B cell (primary cell): ENCODE data around the gene DPPA2.

Experiments
- EZH2 ChIP-seq: IDR thresholded peaks from 2 replicates; pipeline ENCODE4 v1.6.1; 2012; ENCODE audit warnings: borderline replicate concordance, low read depth, mild to moderate bottlenecking, moderate library complexity, low read length; ENCODE audit not compliant: insufficient read depth, poor library complexity, severe bottlenecking
- TF ChIP-seq, protein P1 (sequence below): fragments of 200-600 bp; IDR thresholded peaks from one replicate; pipeline ENCODE4 v1.8.0; 2022; ENCODE audit warnings: antibody characterized with exemption, mild to moderate bottlenecking

DNA sequence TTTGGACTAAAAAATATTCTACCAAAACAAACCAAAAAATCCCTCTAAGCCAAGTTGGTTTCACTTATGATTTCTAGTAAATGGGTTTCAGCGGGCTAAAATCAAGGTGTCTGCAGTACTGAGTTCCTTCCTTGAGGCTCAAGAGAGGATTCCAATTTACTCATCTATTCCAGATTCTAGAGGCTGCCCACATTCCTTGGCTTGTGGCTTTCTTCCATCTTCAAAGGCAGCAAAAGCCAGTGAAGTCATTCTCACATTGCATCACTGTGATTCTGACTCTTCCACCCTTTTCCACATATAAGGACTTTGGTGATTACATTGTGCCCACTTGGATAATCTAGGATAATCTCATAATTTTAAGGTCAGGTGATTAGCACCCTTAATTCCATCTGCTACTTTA, 48.1 kb downstream of the DPPA2 start:
- TF ChIP-seq, protein P1, sequence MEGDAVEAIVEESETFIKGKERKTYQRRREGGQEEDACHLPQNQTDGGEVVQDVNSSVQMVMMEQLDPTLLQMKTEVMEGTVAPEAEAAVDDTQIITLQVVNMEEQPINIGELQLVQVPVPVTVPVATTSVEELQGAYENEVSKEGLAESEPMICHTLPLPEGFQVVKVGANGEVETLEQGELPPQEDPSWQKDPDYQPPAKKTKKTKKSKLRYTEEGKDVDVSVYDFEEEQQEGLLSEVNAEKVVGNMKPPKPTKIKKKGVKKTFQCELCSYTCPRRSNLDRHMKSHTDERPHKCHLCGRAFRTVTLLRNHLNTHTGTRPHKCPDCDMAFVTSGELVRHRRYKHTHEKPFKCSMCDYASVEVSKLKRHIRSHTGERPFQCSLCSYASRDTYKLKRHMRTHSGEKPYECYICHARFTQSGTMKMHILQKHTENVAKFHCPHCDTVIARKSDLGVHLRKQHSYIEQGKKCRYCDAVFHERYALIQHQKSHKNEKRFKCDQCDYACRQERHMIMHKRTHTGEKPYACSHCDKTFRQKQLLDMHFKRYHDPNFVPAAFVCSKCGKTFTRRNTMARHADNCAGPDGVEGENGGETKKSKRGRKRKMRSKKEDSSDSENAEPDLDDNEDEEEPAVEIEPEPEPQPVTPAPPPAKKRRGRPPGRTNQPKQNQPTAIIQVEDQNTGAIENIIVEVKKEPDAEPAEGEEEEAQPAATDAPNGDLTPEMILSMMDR = no peak
- TF ChIP-seq EZH2 = no peak
